HepG2 (cell line): ENCODE results near the gene SNAI3. TPM values are rescaled to one million over a fixed set of nuclear protein-coding genes. Genes with fewer than 3 reads are reported as not detected.

Source experiments
- AKNA ChIP-seq: sonication (generic); formaldehyde crosslinking; IDR thresholded peaks from 2 replicates; pipeline ENCODE4 v1.4.0; 2020; ENCODE audit warnings: missing genetic modification reagents, borderline replicate concordance
- FIP1L1 ChIP-seq: fragments of 200-400 bp; formaldehyde crosslinking; IDR thresholded peaks from 2 replicates; pipeline ENCODE4 v1.6.1; 2018; ENCODE audit warnings: low read depth, mild to moderate bottlenecking, low read length, moderate library complexity, borderline replicate concordance; ENCODE audit not compliant: insufficient read depth
- HCFC1 ChIP-seq: fragments of 150-350 bp; IDR thresholded peaks from 2 replicates; pipeline ENCODE4 v1.6.1; 2014; ENCODE audit warnings: low read depth, low read length
- MATR3 ChIP-seq: sonication (generic); formaldehyde crosslinking; IDR thresholded peaks from 2 replicates; pipeline ENCODE4 v1.4.0; 2020; ENCODE audit warnings: missing genetic modification reagents
- MYPOP ChIP-seq: sonication (generic); formaldehyde crosslinking; IDR thresholded peaks from 2 replicates; pipeline ENCODE4 v1.8.1; 2023; ENCODE audit warnings: mild to moderate bottlenecking, moderate library complexity, missing genetic modification reagents
- NFYB ChIP-seq: sonication (generic); formaldehyde crosslinking; IDR thresholded peaks from 2 replicates; pipeline ENCODE4 v1.4.0; 2020; ENCODE audit warnings: missing genetic modification reagents
- RBM22 ChIP-seq: fragments of 200-400 bp; formaldehyde crosslinking; optimal IDR thresholded peaks from 2 replicates; pipeline ENCODE3; 2017; ENCODE audit warnings: mild to moderate bottlenecking, low read length, moderate library complexity
- TARDBP ChIP-seq: sonication (generic); formaldehyde crosslinking; IDR thresholded peaks from 2 replicates; pipeline ENCODE4 v1.8.0; 2022; ENCODE audit warnings: mild to moderate bottlenecking, missing genetic modification reagents
- YEATS2 ChIP-seq: sonication (generic); formaldehyde crosslinking; IDR thresholded peaks from 2 replicates; pipeline ENCODE4 v1.4.0; 2020; ENCODE audit warnings: missing genetic modification reagents, borderline replicate concordance
- ZMAT3 ChIP-seq: sonication (generic); formaldehyde crosslinking; conservative IDR thresholded peaks from 2 replicates; pipeline ENCODE4 v1.7.0; 2021; ENCODE audit warnings: missing genetic modification reagents
- ZMYM3 ChIP-seq: sonication (generic); formaldehyde crosslinking; IDR thresholded peaks from 2 replicates; pipeline ENCODE4 v1.5.1; 2020; ENCODE audit warnings: mild to moderate bottlenecking, missing genetic modification reagents
- ZNF121 ChIP-seq: sonication (generic); formaldehyde crosslinking; IDR thresholded peaks from 2 replicates; pipeline ENCODE4 v1.5.0; 2020; ENCODE audit warnings: mild to moderate bottlenecking, missing genetic modification reagents
- ZNF562 ChIP-seq: sonication (generic); formaldehyde crosslinking; IDR thresholded peaks from 2 replicates; pipeline ENCODE4 v1.8.0; 2022; ENCODE audit warnings: missing genetic modification reagents, borderline replicate concordance
- polyA plus RNA-seq, 8 experiments: library from polyadenylated mRNA; depleted of rRNA in 3 of 8; stranded (reverse) in 7 of 8; unstranded in 1 of 8; fragments of >200 nt; fragmentation: Illumina TruSeq in 4 of 8; extraction: Trizol in 4 of 8; gene quantifications; 2 replicates each; pipeline versions ENCODE4 v1.2.1 to v1.2.3, GENCODE V29; 2011 to 2016; ENCODE audit warnings: low read depth in 4 of 8, missing spikeins in 1 of 8, mixed read lengths in 1 of 8; ENCODE audit not compliant: insufficient read depth in 1 of 8
- total RNA-seq, 5 experiments: library from RNA; depleted of rRNA; stranded (reverse); fragments of >200 nt; fragmentation: Illumina TruSeq; extraction: Trizol; gene quantifications; 2 replicates each; pipeline ENCODE4 v1.2.3, GENCODE V29; 2016; ENCODE audit warnings: low read depth in 1 of 5
- TF ChIP-seq, protein P1 (sequence below), 2 experiments: sonication (generic) in 1 of 2; formaldehyde crosslinking in 1 of 2; IDR thresholded peaks; 2 replicates each; pipeline versions ENCODE4 v1.5.1 to v1.6.1; 2011 to 2020; ENCODE audit warnings: borderline replicate concordance in 1 of 2, low read depth in 1 of 2, low read length in 1 of 2, mild to moderate bottlenecking in 1 of 2, missing genetic modification reagents in 1 of 2, moderate library complexity in 1 of 2
- TF ChIP-seq, protein P2 (sequence below): sonication (generic); formaldehyde crosslinking; conservative IDR thresholded peaks from 2 replicates; pipeline ENCODE4 v1.5.0; 2020; ENCODE audit warnings: missing genetic modification reagents
- TF ChIP-seq, protein P3 (sequence below): IDR thresholded peaks from 2 replicates; pipeline ENCODE4 v1.6.1; 2012; ENCODE audit warnings: low read depth, low read length, improper control_type of control experiment

The SNAI3 gene
- total and polyA plus RNA-seq, 2 of the 13 experiments (the other 11 are each of a cell fraction or from before 2014, with no cell fraction given) = 0.09 to 0.18 TPM

- TF ChIP-seq ZNF121 (peak; percentile 61), MYPOP (CRISPR knock-in tag) (peak; percentile 94), RBM22 (peak; percentile 96), HCFC1 (peak; percentile 41), FIP1L1 (0 out of 2 replicates have a peak, but pooled peaks have one; percentile 60), AKNA (CRISPR knock-in tag) (no peak), ZMYM3 (CRISPR knock-in tag) (no peak), ZNF562 (CRISPR knock-in tag) (no peak), YEATS2 (CRISPR knock-in tag) (peak; percentile 95; the same call in 1 of the 2 replicates), TARDBP (CRISPR knock-in tag) (peak; percentile 73; the same call in 1 of the 2 replicates), NFYB (CRISPR knock-in tag) (no peak), MATR3 (CRISPR knock-in tag) (no peak), ZMAT3 (CRISPR knock-in tag) (peak; percentile 95)
- TF ChIP-seq, protein P1, sequence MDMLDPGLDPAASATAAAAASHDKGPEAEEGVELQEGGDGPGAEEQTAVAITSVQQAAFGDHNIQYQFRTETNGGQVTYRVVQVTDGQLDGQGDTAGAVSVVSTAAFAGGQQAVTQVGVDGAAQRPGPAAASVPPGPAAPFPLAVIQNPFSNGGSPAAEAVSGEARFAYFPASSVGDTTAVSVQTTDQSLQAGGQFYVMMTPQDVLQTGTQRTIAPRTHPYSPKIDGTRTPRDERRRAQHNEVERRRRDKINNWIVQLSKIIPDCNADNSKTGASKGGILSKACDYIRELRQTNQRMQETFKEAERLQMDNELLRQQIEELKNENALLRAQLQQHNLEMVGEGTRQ (IDR thresholded peaks at IDR 0.05; ENCODE audit: low read depth, low read length) = no peak
- TF ChIP-seq, protein P1 (CRISPR knock-in tag; IDR thresholded peaks at IDR 0.05; ENCODE audit: borderline replicate concordance) = 0 out of 2 replicates have a peak, but pooled peaks have one; percentile 4
- TF ChIP-seq, protein P2, sequence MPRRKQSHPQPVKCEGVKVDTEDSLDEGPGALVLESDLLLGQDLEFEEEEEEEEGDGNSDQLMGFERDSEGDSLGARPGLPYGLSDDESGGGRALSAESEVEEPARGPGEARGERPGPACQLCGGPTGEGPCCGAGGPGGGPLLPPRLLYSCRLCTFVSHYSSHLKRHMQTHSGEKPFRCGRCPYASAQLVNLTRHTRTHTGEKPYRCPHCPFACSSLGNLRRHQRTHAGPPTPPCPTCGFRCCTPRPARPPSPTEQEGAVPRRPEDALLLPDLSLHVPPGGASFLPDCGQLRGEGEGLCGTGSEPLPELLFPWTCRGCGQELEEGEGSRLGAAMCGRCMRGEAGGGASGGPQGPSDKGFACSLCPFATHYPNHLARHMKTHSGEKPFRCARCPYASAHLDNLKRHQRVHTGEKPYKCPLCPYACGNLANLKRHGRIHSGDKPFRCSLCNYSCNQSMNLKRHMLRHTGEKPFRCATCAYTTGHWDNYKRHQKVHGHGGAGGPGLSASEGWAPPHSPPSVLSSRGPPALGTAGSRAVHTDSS (CRISPR knock-in tag) = no peak
- TF ChIP-seq, protein P3, sequence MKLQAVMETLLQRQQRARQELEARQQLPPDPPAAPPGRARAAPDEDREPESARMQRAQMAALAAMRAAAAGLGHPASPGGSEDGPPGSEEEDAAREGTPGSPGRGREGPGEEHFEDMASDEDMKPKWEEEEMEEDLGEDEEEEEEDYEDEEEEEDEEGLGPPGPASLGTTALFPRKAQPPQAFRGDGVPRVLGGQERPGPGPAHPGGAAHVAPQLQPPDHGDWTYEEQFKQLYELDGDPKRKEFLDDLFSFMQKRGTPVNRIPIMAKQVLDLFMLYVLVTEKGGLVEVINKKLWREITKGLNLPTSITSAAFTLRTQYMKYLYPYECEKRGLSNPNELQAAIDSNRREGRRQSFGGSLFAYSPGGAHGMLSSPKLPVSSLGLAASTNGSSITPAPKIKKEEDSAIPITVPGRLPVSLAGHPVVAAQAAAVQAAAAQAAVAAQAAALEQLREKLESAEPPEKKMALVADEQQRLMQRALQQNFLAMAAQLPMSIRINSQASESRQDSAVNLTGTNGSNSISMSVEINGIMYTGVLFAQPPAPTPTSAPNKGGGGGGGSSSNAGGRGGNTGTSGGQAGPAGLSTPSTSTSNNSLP = no peak
Observed at GRCh38 chr16:88651276-88651988, 34.9 kb downstream of the SNAI3 start (continued).
